ENCODE results near the gene FAS.

Gene FAS

GRCh38 chr10:89037096-89037495 is 46.5 kb downstream of the FAS start:
- no peak for DNase-seq (ENCODE audit: low spot score)

DNA sequence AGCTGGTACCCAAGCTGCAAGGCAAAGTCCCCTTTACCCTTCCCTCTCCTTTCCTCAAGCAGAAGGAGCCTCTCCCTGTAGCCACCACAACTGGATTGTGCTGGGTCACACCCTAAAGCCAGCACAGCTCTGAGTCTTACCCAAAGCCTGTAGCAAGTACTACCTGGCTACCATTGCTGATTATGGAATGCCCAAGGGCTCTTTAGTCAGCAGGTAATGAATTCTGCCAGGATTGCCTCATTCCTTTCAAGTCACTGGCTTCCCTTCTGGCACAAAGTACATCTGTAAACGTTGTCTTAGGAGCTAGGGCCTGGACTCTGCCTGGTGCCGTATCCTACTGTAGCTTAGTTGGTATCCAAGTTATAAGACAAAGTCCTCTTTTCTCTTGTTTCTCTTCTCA is 52.0 kb downstream of the FAS start:
- no peak for DNase-seq (ENCODE audit: low spot score)

GRCh38 chr10:89043052-89043451 is 52.5 kb downstream of the FAS start:
- no peak for DNase-seq (ENCODE audit: low spot score)

GRCh38 chr10:89047397-89047796 is 56.8 kb downstream of the FAS start:
- no peak for DNase-seq (ENCODE audit: low spot score)

- no peak for DNase-seq (ENCODE audit: low spot score)
These were observed 61.0 kb downstream of the FAS start for GRCh38 chr10:89051593-89051992.

GRCh38 chr10:89053555-89053954 is 63.0 kb downstream of the FAS start:
- DNase-seq (ENCODE audit: low spot score) = no peak

DNA sequence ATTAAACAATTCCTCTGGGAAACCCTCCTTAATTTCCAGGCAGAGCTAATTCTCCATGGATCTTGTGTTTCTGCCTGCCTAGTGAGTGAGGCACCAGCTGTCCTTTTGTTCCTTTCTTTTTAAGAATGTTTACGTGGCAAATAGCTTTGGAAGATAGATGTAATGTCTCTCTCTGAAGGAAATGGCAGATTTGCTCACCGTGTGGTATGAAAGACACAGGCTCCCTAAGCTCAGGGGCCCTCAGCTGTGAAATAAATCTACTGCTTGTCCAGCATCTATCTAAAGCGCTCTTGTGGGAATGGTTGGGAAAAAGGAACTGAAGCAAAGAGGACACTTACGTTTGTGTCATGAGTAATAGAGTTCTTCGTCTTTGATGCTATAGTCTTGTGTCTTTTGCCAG is 64.6 kb downstream of the FAS start:
- no peak for DNase-seq (ENCODE audit: low spot score)

- DNase-seq (ENCODE audit: low spot score) = no peak
These were observed 72.3 kb downstream of the FAS start for GRCh38 chr10:89062861-89063260.

DNA sequence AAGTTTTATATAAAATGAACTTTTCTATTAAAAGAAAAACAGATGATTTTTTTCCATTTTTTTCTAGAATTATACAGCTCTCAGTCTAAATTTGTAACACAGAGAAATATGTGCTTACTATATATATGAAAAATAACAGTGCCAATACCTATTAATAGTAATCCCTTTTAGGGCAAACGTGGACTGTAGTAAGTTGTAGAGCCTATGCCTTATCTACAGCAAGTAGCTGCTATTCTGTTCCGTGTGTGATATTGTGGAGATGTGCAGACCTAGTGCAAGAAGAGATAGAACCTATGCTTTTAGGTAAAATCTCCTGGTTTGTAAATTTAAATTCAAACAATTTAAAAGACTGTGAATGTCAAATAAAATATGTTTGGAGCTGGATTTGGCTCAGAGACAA is 72.9 kb downstream of the FAS start:
- no peak for DNase-seq (ENCODE audit: low spot score)

DNA sequence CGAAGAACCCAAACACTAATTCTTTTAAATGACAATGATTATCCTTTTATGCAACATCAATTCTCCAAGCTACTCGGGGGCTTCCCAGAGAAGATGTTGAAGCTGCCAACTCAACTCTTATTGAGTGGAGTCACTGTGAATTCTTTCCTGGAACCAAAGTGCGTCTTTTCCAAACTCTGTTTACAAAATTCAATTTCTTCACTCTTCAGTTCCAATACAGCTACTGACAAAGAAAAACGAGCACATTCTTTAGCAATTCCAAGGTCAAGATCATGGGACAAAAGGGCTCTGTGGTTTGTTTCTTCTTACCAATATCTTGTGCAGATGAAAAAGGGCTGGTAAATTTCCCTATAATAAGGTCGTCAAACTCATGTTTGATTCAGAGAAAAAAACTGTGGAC is 74.2 kb downstream of the FAS start:
- DNase-seq (ENCODE audit: low spot score) = no peak
